ENCODE data around the gene BAIAP2L2. TPM values are rescaled to one million over a fixed set of nuclear protein-coding genes. Genes with fewer than 3 reads are reported as not detected.

The BAIAP2L2 gene
- polyA plus RNA-seq, 6 donors from 2014 or later, result not detected

- Mint-ChIP-seq H3K27me3 (no peaks in the 10 kb centered on the region), H3K4me1 (no peaks in the 10 kb centered on the region), H3K27ac (no peak overlapping the region), H3K9me3 (no peaks in the 10 kb centered on the region), H3K36me3 (peaks cover 14 to 36% of the 10 kb centered on the region in 2 donors), H3K4me3 (no peak overlapping the region)
- DNase-seq, result no peak
- ATAC-seq (ENCODE audit: low read depth in 2 of 2), result no peak
These were observed 27.6 kb upstream of the BAIAP2L2 start for GRCh38 chr22:38137876-38138687.

GRCh38 chr22:38136607-38137006 lies 26.1 kb upstream of the BAIAP2L2 start:
- DNase-seq (no peak), ATAC-seq (ENCODE audit: low read depth in 2 of 2) (no peak)
- Mint-ChIP-seq H3K36me3 (peaks cover 14 to 38% of the 10 kb centered on the region in 2 donors), H3K27me3 (no peaks in the 10 kb centered on the region), H3K27ac (peak overlapping the region in 1 of 6 donors; percentile 79), H3K4me1 (no peaks in the 10 kb centered on the region), H3K9me3 (no peaks in the 10 kb centered on the region), H3K4me3 (no peak overlapping the region)

DNA sequence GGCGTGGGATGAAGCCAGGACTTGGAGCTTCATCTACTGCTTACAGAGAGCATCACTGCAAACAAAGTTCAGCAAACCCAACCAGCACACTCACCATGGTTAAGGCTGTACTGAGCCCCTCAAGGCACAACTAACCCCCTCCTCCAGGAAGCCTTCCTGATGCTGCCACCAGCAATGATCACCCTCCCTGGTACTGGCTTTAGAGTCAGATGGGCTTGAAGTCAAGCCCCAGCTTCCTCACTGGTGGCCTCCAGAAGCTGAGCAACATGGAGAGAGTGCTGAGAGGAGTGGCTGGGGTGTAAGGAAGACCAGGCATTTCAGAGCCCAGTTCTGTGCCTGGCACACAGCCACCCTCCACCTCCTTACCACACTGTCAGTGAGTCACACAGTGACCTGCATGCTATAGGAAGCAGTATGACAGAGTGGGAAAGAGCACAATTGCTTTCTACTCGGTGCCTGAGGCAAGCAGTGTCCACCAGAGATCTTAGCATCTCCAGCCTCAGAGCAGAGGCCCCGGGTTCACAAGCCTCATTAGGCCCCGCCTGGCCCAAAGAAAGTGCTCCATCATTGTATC lies 24.7 kb upstream of the BAIAP2L2 start:
- Mint-ChIP-seq H3K36me3 (peaks cover 14 to 37% of the 10 kb centered on the region in 2 donors), H3K4me1 (no peaks in the 10 kb centered on the region), H3K27ac (no peak overlapping the region), H3K9me3 (no peaks in the 10 kb centered on the region), H3K4me3 (peak overlapping the region in 1 of 8 donors; percentile 20), H3K27me3 (no peaks in the 10 kb centered on the region)
- ATAC-seq (ENCODE audit: low read depth in 2 of 2) (no peak), DNase-seq (no peak)

DNA sequence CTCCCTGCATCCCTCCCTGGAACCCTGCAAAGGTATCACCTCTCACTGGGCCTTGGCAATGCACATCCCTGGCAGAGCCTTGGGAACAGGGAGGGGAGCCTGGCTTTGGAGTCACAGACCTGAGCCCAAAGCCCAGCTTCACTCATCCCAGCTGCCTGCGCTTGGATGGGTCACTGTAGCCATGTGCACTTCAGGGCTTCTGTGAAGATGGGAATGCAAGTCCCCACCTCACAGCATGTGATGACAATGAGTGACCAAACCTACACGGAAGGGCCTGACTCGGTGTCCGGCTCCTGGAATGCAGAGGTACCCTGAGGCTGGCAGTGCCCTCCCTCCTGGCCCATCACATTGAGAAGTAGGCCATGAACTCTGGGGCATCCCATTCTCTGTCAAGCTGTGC lies 22.8 kb upstream of the BAIAP2L2 start:
- Mint-ChIP-seq H3K27ac (no peak overlapping the region), H3K4me3 (no peak overlapping the region), H3K27me3 (no peaks in the 10 kb centered on the region), H3K9me3 (no peaks in the 10 kb centered on the region), H3K36me3 (peaks cover 14 to 28% of the 10 kb centered on the region in 2 donors), H3K4me1 (no peaks in the 10 kb centered on the region)
- ATAC-seq (ENCODE audit: low read depth in 2 of 2) (no peak), DNase-seq (no peak)

DNA sequence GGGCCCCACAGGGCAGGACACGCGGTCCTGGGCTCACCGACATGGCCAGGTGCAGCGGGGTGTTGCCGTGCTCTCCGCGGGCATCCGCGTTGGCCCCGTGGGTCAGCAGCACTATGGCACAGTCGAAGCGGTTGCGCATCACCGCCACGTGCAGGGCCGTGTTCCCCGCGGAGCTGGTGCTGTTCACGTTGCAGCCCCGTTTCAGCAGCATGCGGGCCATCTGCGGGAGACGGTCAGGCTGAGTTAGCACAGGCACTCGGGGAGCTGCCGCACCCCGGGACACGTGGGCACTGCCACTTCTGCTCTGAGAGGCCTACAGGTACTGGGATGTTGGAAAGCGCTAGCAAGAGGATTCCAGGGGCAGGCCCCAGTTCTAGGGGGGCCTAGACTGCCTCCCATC lies 22.3 kb upstream of the BAIAP2L2 start:
- ATAC-seq (ENCODE audit: low read depth in 2 of 2), result no peak
- DNase-seq, result no peak
- no peak overlapping the region for H3K27ac Mint-ChIP-seq
- no peaks in the 10 kb centered on the region for H3K9me3 Mint-ChIP-seq
- H3K27me3 Mint-ChIP-seq, result no peaks in the 10 kb centered on the region
- no peak overlapping the region for H3K4me3 Mint-ChIP-seq
- no peaks in the 10 kb centered on the region for H3K4me1 Mint-ChIP-seq
- H3K36me3 Mint-ChIP-seq, result peaks cover 14 to 28% of the 10 kb centered on the region in 2 donors

DNA sequence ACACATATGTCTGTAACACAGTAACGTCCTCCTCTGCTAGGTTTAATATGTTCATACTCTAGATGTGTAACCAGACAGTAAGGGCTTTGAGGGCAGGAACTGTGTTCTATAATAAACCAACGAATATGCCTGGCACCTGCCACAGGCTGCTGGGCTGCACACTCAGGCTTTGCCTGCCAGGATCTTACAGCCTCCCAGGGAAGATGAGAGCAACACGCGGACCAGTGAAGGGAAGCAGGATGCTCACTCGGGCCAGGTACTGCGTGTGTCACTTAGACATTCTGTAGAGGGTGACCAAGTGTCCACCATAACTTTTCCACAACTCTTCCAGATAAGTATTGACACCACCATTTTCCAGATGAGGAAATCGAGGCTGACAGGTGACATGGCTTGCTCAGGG lies 21.7 kb upstream of the BAIAP2L2 start:
- Mint-ChIP-seq H3K9me3 (no peaks in the 10 kb centered on the region), H3K27ac (no peak overlapping the region), H3K4me3 (no peak overlapping the region), H3K4me1 (no peaks in the 10 kb centered on the region), H3K36me3 (peaks cover 14 to 32% of the 10 kb centered on the region in 2 donors), H3K27me3 (no peaks in the 10 kb centered on the region)
- DNase-seq, result no peak
- no peak for ATAC-seq (ENCODE audit: low read depth in 2 of 2)

GRCh38 chr22:38131399-38131798 lies 20.9 kb upstream of the BAIAP2L2 start:
- DNase-seq (no peak), ATAC-seq (ENCODE audit: low read depth in 2 of 2) (no peak)
- Mint-ChIP-seq H3K9me3 (no peaks in the 10 kb centered on the region), H3K27me3 (no peaks in the 10 kb centered on the region), H3K27ac (no peak overlapping the region), H3K4me1 (no peaks in the 10 kb centered on the region), H3K4me3 (no peak overlapping the region), H3K36me3 (peaks cover 14 to 39% of the 10 kb centered on the region in 2 donors)

- Mint-ChIP-seq H3K36me3 (peaks cover 5 to 30% of the 10 kb centered on the region in 2 donors), H3K4me1 (no peaks in the 10 kb centered on the region)
- no peak for ATAC-seq (ENCODE audit: low read depth in 2 of 2)
These were observed 19.4 kb upstream of the BAIAP2L2 start for GRCh38 chr22:38129856-38130255.

DNA sequence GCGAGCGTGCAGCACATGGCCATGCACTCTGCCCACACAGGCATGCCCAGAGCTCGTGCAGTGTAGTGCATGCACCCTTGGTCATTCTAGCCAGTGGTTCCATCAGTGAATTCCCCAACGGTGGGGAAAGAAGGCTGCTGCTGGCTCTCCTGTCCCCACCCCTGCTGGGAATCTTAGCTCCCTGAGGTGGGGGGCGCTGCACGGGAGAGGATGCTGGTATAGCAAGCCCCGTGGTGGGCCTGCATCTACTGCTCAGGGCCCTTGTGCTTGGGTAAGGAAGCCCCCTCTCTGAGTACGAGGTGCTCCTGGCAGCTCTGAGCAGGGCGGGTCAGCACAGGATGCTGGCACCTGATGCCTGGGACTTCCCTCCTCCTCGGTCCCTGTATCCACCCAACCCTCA lies 18.5 kb upstream of the BAIAP2L2 start:
- no peaks in the 10 kb centered on the region for H3K4me1 Mint-ChIP-seq
- H3K4me3 Mint-ChIP-seq, result no peak overlapping the region
- H3K27me3 Mint-ChIP-seq, result no peaks in the 10 kb centered on the region
- DNase-seq (no peak), ATAC-seq (ENCODE audit: low read depth in 2 of 2) (no peak)
- peaks cover 5 to 23% of the 10 kb centered on the region in 2 donors for H3K36me3 Mint-ChIP-seq
- H3K27ac Mint-ChIP-seq, result no peak overlapping the region
- no peaks in the 10 kb centered on the region for H3K9me3 Mint-ChIP-seq

More at GRCh38 chr22:38129856-38130255, 19.4 kb upstream of the BAIAP2L2 start:
- no peak overlapping the region for H3K4me3 Mint-ChIP-seq
- no peaks in the 10 kb centered on the region for H3K9me3 Mint-ChIP-seq
- H3K27me3 Mint-ChIP-seq, result no peaks in the 10 kb centered on the region
- H3K27ac Mint-ChIP-seq, result no peak overlapping the region
- DNase-seq, result no peak

DNA sequence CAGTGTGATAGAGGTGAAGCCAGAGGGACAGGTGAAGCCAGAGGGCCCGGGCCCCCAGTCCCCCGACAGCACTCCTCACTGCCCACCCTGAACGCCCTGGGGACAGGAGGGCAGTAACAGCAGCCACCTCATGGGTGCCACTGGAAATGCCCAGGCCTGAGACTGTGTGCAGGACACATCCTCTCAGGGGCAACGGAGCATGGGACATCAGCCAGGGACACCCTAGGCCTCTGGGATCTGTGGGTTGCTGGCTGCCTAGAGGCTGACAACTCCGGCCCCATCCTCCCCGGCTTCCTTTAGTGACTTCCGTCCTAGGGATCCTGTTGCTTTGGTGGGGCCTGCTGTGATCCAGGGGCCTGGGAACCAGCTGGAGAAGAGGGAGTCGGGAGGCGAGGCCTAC lies 17.4 kb upstream of the BAIAP2L2 start:
- no peak overlapping the region for H3K4me3 Mint-ChIP-seq
- no peaks in the 10 kb centered on the region for H3K4me1 Mint-ChIP-seq
- no peaks in the 10 kb centered on the region for H3K27me3 Mint-ChIP-seq
- ATAC-seq (ENCODE audit: low read depth in 2 of 2), result no peak
- DNase-seq, result no peak
- no peaks in the 10 kb centered on the region for H3K9me3 Mint-ChIP-seq
- H3K27ac Mint-ChIP-seq, result no peak overlapping the region
- H3K36me3 Mint-ChIP-seq, result peaks cover 0 to 23% of the 10 kb centered on the region in 2 donors

DNA sequence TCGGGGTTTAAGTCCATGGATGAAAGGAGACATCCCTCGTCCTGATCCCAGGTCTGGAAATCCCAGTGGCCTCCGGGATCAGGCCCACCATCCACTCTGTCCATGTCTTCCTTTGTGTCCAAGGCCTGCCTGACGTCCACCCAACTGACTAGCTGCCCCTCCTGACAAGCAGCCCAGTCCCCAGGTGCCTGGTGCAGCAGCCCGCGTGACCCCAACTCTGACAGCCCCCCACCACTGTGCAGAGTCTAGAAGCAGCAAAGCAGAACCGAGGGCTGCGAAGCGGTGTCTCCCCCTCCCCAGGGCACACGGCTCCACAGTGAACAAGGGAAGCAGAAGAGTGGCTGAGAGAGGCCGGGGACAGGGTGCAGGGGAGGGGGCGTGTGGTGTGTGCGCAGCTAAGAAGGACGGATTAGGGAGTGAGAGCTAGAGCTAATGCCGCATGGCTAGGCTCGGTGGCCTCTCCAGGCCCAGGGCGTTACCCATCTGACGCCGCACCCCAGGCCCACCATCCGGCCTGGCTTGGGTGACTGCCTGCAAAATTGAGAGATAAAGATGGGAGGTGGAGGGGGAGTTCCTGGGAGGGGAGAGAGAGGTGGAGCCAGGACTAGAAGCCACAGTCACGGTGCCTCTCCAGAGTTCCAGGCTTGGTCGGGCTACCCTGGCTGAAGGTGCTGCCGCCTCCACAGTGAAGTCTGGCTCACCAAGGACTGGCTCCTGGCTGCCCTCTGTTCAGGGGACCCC lies 16.6 kb upstream of the BAIAP2L2 start:
- H3K9me3 Mint-ChIP-seq, result no peaks in the 10 kb centered on the region
- ATAC-seq (ENCODE audit: low read depth in 2 of 2) (no peak), DNase-seq (no peak)
- no peak overlapping the region for H3K27ac Mint-ChIP-seq
- no peak overlapping the region for H3K4me3 Mint-ChIP-seq
- no peaks in the 10 kb centered on the region for H3K27me3 Mint-ChIP-seq
- H3K4me1 Mint-ChIP-seq, result no peaks in the 10 kb centered on the region
- peaks cover 0 to 15% of the 10 kb centered on the region in 2 donors for H3K36me3 Mint-ChIP-seq

DNA sequence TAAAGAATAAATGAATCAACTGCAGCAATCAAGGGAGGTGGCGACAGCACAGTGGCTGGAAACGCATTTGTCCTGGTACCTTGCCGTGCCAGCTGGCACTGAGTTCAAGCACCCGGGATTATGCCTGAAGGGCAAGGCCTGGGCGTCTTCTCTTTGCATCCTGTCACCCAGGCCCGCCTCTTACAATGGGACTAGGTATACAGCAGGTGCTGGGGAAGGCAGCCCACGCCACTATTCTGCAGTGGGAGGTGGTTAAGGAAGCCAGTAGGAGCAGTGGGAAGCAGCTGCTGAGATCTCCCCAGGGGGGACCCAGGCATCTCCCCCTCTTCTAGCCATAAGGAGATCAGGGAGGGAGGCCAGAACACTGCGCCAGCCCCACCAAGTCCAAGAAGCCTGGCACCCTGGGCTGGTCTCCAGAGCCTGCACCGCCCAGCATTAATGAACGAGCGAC lies 15.3 kb upstream of the BAIAP2L2 start:
- Mint-ChIP-seq H3K36me3 (peaks cover 0 to 12% of the 10 kb centered on the region in 2 donors), H3K27me3 (no peaks in the 10 kb centered on the region), H3K27ac (no peak overlapping the region), H3K9me3 (no peaks in the 10 kb centered on the region), H3K4me3 (no peak overlapping the region), H3K4me1 (no peaks in the 10 kb centered on the region)
- no peak for DNase-seq
- ATAC-seq (ENCODE audit: low read depth in 2 of 2), result no peak

DNA sequence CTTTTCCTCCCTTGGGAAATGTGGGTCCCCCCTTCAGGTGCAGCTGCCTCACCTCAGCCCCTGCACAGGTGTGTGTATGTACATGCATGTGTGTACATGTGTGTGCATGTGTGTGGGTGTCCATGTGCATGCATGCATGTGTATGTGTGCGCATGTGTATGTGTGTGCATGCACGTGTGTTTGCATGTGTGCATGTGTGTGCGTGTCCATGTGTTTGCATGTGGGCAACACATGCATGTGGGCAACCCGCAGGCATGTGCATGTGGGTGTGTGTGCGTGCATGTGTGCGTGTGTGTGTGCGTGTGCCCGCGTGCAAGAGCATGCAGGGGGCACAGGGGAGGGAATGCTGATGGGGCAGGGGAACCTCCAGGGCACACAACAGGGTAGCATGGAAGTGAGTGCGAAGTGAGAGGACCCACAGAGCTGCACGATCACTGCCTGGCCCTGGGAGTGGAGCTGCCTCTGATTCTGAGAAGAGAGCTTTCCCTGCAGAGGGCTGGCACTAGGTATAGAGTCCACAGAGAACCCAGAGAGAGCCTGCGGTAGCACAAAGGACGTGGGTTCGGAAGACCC lies 14.6 kb upstream of the BAIAP2L2 start:
- H3K4me3 Mint-ChIP-seq, result peak overlapping the region in 1 of 8 donors; percentile 66
- no peak for DNase-seq
- H3K4me1 Mint-ChIP-seq, result no peaks in the 10 kb centered on the region
- no peaks in the 10 kb centered on the region for H3K27me3 Mint-ChIP-seq
- peak overlapping the region in 1 of 6 donors; percentile 33 for H3K27ac Mint-ChIP-seq
- H3K36me3 Mint-ChIP-seq, result peaks cover 0 to 12% of the 10 kb centered on the region in 2 donors
- H3K9me3 Mint-ChIP-seq, result no peaks in the 10 kb centered on the region
- ATAC-seq (ENCODE audit: low read depth in 2 of 2), result no peak
